Midbrain (tissue), 1 donor: ENCODE data around the gene RNASE7.
"Not testable (repeated sequence)": the region's sequence is repeated elsewhere in the genome, so short reads cannot be mapped to it uniquely, and the experiment has no call there.

Experiments used
- DNase-seq: peaks from one replicate; lab custom pipeline; 2025; lab: John Stamatoyannopoulos, UW

RNASE7 gene

GRCh38 chr14:21041676-21042433 is at the start of gene RNASE7:
Gene RNASE7 (plus strand): TSS chr14:21042362. CDS start chr14:21042993, 631 bp downstream.
- DNase-seq, result no peak

- no peak for DNase-seq
Observed at GRCh38 chr14:20996521-20996920, 45.6 kb upstream of the RNASE7 start.

- DNase-seq, result no peak
Observed at GRCh38 chr14:20997115-20997514, 45.0 kb upstream of the RNASE7 start.

- DNase-seq, result no peak
Observed at GRCh38 chr14:20997564-20997963, 44.6 kb upstream of the RNASE7 start.

GRCh38 chr14:20998139-20998538 is 44.0 kb upstream of the RNASE7 start:
- DNase-seq, result no peak

GRCh38 chr14:20998674-20999366 is 43.3 kb upstream of the RNASE7 start, which contains the start of gene SLC39A2:
Gene SLC39A2 (plus strand): TSS chr14:20999293. CDS start chr14:20999447, 154 bp downstream.
- DNase-seq, result no peak

- no peak for DNase-seq
Observed at GRCh38 chr14:20999591-20999990, 42.6 kb upstream of the RNASE7 start.

- no peak for DNase-seq
Observed at GRCh38 chr14:21001218-21001617, 40.9 kb upstream of the RNASE7 start.

GRCh38 chr14:21003788-21004346 is 38.3 kb upstream of the RNASE7 start:
- no peak for DNase-seq

- not testable (repeated sequence) for DNase-seq
Observed at GRCh38 chr14:21009721-21010120, 32.4 kb upstream of the RNASE7 start.

GRCh38 chr14:21011136-21011535 is 31.0 kb upstream of the RNASE7 start:
- DNase-seq, result no peak

GRCh38 chr14:21014761-21015190 is 27.4 kb upstream of the RNASE7 start:
- DNase-seq, result peak; percentile 96

GRCh38 chr14:21015312-21015711 is 26.9 kb upstream of the RNASE7 start:
- no peak for DNase-seq

GRCh38 chr14:21016413-21017190 is 25.6 kb upstream of the RNASE7 start:
- no peak for DNase-seq

- DNase-seq, result no peak
Observed at GRCh38 chr14:21017528-21018245, 24.5 kb upstream of the RNASE7 start.

GRCh38 chr14:21018286-21018685 is 23.9 kb upstream of the RNASE7 start:
- no peak for DNase-seq

GRCh38 chr14:21018781-21019180 is 23.4 kb upstream of the RNASE7 start:
- DNase-seq, result no peak

- no peak for DNase-seq
Observed at GRCh38 chr14:21019366-21019765, 22.8 kb upstream of the RNASE7 start.

- DNase-seq, result no peak
Observed at GRCh38 chr14:21020977-21021545, 21.1 kb upstream of the RNASE7 start.

- DNase-seq, result no peak
Observed at GRCh38 chr14:21022686-21023085, 19.5 kb upstream of the RNASE7 start.

- peak; percentile 30 for DNase-seq
Observed at GRCh38 chr14:21023174-21023573, 19.0 kb upstream of the RNASE7 start.
